Measurements from ENCODE around the gene DENND6B. TPM values are rescaled to one million over a fixed set of nuclear protein-coding genes. Genes with fewer than 3 reads are reported as not detected.

The DENND6B gene
- total RNA-seq, 6 experiments from 2014 or later = 1.4 to 2.5 (median 1.9) TPM

DNA sequence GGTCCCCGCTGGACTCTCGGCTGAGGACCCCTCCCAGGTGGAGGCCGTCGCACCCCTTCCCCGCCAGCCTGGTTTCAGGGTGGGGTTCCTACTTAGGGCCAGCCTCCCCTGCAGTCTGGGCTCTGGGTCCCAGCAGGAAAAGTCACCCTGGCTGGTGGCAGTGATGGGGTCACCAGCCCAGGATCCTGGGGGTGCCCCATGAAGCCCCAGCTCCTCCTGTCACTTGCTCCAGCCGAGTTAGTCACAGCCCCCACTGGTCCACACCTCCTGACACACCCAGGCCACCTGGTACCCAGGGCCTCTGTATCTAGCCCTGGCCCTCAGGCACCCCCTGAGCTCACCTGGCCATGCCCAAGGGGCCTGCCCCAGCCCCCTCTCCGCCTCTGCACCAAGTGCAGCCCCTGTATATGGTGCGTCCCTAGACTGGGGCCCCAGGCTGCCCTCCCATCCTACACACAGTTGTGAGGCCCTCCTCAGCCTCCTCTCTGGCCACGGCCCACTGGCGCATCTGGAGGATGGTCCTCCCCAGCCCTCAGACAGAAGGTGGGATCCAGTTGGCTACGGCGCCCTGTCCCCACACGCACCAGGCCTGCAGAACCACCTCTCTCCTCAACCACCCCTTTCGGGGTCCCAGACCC, 26.1 kb downstream of the DENND6B start:
- Mint-ChIP-seq H3K27ac (peak overlapping the region; percentile 93), H3K9me3 (no peaks in the 10 kb centered on the region), H3K27me3 (ENCODE audit: insufficient read depth) (peaks cover 5% of the 10 kb centered on the region), H3K4me3 (peak overlapping the region; percentile 65; the same call in 1 of the 2 replicates), H3K36me3 (ENCODE audit: low read depth) (no peaks in the 10 kb centered on the region), H3K4me1 (ENCODE audit: low read depth) (peaks cover 56% of the 10 kb centered on the region)
- no peak for DNase-seq
- TF ChIP-seq, protein P1, sequence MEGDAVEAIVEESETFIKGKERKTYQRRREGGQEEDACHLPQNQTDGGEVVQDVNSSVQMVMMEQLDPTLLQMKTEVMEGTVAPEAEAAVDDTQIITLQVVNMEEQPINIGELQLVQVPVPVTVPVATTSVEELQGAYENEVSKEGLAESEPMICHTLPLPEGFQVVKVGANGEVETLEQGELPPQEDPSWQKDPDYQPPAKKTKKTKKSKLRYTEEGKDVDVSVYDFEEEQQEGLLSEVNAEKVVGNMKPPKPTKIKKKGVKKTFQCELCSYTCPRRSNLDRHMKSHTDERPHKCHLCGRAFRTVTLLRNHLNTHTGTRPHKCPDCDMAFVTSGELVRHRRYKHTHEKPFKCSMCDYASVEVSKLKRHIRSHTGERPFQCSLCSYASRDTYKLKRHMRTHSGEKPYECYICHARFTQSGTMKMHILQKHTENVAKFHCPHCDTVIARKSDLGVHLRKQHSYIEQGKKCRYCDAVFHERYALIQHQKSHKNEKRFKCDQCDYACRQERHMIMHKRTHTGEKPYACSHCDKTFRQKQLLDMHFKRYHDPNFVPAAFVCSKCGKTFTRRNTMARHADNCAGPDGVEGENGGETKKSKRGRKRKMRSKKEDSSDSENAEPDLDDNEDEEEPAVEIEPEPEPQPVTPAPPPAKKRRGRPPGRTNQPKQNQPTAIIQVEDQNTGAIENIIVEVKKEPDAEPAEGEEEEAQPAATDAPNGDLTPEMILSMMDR (IDR thresholded peaks at IDR 0.05) = no peak

DNA sequence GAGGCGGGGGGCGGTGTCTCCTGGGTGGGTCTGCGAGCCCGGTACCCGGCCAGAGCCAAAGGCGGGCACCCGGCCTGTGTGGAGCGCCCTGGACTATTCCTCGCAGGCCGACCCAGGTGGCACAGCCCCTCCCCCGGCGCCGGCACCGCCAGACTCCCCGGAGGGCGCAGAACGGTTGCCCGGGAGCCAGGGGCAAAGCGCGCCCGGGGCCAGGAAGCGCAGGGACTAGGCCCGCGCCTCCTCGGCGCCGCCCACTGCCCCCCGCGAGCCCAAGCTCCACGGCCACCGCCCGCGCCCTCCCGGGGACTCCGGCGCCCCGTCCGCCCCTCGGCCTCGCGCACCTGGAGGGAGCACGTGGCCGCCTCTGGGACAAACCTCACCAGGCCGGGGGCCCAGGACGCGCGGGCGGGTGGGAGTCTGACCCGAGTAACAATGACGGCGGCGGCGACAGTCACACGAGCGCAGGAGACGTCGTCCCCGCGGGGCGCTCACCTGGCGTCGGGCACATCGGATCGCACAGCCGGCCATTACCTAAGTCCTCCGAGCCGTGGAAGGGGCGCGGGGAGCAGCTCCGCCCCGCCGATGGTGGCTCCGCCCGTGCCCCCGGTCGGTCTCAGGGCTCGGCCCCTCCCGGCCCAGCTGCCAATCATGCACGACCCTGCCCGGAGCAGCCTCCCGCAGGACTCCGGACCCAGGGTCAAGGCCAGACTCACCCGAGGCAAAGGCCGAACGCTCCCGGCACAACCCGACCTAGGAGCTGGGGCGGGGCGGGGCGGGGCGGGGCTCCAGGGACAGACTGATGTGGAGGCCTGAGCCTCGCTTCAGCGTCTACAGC, 26.8 kb downstream of the DENND6B start:
- peaks cover 5% of the 10 kb centered on the region for H3K27me3 Mint-ChIP-seq (ENCODE audit: insufficient read depth)
- peaks cover 58% of the 10 kb centered on the region for H3K4me1 Mint-ChIP-seq (ENCODE audit: low read depth)
- H3K9me3 Mint-ChIP-seq = no peaks in the 10 kb centered on the region
- DNase-seq = no peak
- no peak overlapping the region for H3K4me3 Mint-ChIP-seq
- H3K36me3 Mint-ChIP-seq (ENCODE audit: low read depth) = 0 out of 2 replicates have a peak, but pooled peaks cover 5% of the 10 kb centered on the region
- H3K27ac Mint-ChIP-seq = no peak overlapping the region
- TF ChIP-seq, protein P1 (IDR thresholded peaks at IDR 0.05) = no peak

DNA sequence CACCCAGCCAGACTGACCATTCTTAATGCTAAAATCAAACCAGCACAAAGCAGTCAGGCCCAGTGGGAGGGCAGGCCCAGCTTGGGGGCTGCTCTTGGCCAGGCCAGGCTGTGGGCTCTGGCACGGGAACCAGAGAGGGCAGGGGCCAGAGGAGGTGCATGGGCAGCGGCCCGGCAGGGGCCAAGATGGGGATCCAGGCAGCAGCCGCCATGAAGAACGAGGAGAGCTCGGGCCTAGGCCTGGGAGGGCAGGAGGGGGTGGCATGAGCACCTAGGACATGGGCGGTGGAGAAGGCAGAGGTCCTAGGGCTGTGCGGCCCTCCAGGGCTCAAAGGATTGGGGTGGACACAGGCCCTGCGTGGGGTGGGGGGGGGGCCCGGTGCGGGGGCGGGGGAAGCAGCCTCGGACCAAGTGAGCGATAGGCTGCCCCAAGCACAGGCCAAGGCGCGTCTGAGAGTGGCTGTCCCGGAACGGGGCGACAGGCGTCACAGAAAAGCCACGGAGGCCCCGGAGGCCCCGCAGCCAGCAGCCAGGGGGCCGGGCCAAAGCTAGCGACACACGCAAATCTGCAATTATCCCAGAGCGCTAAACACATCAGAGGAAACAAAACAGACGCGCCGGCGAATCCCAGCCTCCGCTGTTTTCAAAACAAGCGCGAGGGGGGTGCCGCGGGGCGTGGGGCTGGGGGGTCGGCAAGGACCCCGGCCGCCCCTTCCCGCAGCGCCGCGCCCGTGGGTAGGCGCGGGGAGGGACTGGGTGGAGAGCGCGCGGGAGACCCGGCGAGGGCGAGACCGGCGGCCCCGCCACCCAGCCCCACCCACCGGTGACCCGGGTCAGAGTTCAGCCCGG, 27.7 kb downstream of the DENND6B start:
- Mint-ChIP-seq H3K27me3 (ENCODE audit: insufficient read depth) (peaks cover 3% of the 10 kb centered on the region), H3K27ac (peak overlapping the region; percentile 63), H3K36me3 (ENCODE audit: low read depth) (0 out of 2 replicates have a peak, but pooled peaks cover 5% of the 10 kb centered on the region), H3K4me3 (no peak overlapping the region), H3K4me1 (ENCODE audit: low read depth) (peaks cover 54% of the 10 kb centered on the region), H3K9me3 (no peaks in the 10 kb centered on the region)
- TF ChIP-seq, protein P1 (IDR thresholded peaks at IDR 0.05) = no peak
- DNase-seq = no peak

DNA sequence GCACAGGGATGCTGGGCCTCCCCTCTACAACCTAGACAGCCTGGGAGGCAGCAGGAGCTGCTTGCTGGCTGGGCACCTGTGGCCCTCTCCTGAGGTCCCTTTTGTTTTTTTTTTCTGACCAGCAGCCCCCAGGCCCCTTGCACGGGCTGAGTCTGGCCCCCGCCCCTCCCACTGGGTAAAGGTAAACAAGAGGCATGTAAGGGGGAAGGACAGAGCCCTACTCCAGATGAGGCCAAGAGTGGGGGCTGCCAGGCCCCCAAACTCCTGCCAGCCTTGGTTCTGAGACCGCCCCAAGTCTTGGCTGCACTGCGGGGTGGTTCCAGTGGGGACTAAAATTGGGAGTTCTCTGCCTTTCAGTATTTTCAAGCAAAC, 28.6 kb downstream of the DENND6B start:
- Mint-ChIP-seq H3K4me1 (ENCODE audit: low read depth) (peaks cover 50% of the 10 kb centered on the region), H3K4me3 (no peak overlapping the region), H3K9me3 (no peaks in the 10 kb centered on the region), H3K27me3 (ENCODE audit: insufficient read depth) (peaks cover 1% of the 10 kb centered on the region), H3K27ac (peak overlapping the region; percentile 63), H3K36me3 (ENCODE audit: low read depth) (0 out of 2 replicates have a peak, but pooled peaks cover 5% of the 10 kb centered on the region)
- TF ChIP-seq, protein P1 (IDR thresholded peaks at IDR 0.05) = no peak
- DNase-seq = no peak

DNA sequence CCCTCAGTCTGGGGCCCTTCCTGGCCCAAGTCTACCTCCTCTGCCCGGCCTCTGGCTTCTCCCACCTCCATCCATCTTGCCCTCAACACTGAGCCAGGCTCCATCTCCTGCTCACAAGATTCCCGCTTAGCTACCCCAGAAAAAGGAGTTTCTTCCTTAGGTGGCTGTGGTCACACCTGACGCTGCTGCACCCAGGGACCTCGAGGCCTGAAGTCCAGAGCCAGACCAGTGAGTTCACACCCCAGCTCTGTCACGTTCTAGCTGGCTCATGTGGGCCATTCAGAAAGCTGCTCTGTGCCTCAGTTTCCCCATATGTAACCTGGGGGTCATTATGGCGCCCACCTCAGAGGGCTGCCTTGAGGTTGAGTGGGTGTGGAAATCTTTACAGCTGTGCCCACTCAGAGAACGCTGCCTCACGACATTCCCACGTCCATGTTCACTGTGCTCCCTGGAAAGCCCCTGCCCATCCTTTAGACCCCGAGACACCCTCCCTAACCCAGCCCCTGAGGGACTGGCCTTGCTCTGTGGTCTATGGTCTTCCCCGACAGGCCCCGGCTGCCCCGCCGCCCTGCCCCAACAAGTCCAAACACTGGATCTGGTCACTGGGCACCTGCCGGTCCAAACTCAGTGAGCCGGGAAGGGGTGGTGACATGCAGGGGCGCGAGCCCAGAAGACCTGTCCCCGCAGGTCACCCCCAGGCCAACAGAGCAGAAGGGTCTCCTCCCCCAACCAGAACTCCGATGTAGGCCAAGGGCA, 29.1 kb downstream of the DENND6B start:
- no peaks in the 10 kb centered on the region for H3K9me3 Mint-ChIP-seq
- H3K27me3 Mint-ChIP-seq (ENCODE audit: insufficient read depth) = peaks cover 2% of the 10 kb centered on the region
- H3K36me3 Mint-ChIP-seq (ENCODE audit: low read depth) = peaks cover 6% of the 10 kb centered on the region; the same call in 1 of the 2 replicates
- H3K4me1 Mint-ChIP-seq (ENCODE audit: low read depth) = peaks cover 48% of the 10 kb centered on the region
- DNase-seq = no peak
- H3K4me3 Mint-ChIP-seq = no peak overlapping the region; the same call in 1 of the 2 replicates
- TF ChIP-seq, protein P1 (IDR thresholded peaks at IDR 0.05) = no peak
- peak overlapping the region; percentile 63 for H3K27ac Mint-ChIP-seq

Measured in HFFc6 (cell line).